Forelimb muscle (tissue), 1 donor: ENCODE data around the gene HLF. TPM values are rescaled to one million over a fixed set of nuclear protein-coding genes. Genes with fewer than 3 reads are reported as not detected.
A peak's percentile ranks its signal among the peaks of the same experiment; 100 is the strongest.

Experiments
- DNase-seq: peaks from one replicate; pipeline ENCODE4 v3.0.0-alpha.2; 2013; ENCODE audit warnings: low read depth
- polyA plus RNA-seq: library from polyadenylated mRNA; unstranded; fragments of 120-200 nt; gene quantifications from one replicate; pipeline ENCODE4 v1.2.1, GENCODE V29; 2013; ENCODE audit not compliant: insufficient read length

The HLF gene
- polyA plus RNA-seq: 4.9 TPM

GRCh38 chr17:55264645-55265298, at the start of gene HLF:
Gene HLF, plus strand, starts transcription at chr17:55264960. Its CDS starts 525 bp downstream, at chr17:55265485.
- peak; percentile 68 for DNase-seq

- no peak for DNase-seq
Measured at GRCh38 chr17:55215711-55216110, 49.0 kb upstream of the HLF start.

GRCh38 chr17:55216888-55217287, 47.9 kb upstream of the HLF start:
- DNase-seq: no peak

GRCh38 chr17:55219459-55219858, 45.3 kb upstream of the HLF start:
- no peak for DNase-seq

- no peak for DNase-seq
Measured at GRCh38 chr17:55219934-55220333, 44.8 kb upstream of the HLF start.

GRCh38 chr17:55223524-55223923, 41.2 kb upstream of the HLF start:
- no peak for DNase-seq

GRCh38 chr17:55224746-55225145, 40.0 kb upstream of the HLF start:
- no peak for DNase-seq

GRCh38 chr17:55225237-55225636, 39.5 kb upstream of the HLF start:
- no peak for DNase-seq

GRCh38 chr17:55228683-55229192, 36.0 kb upstream of the HLF start:
- no peak for DNase-seq

GRCh38 chr17:55229276-55229675, 35.5 kb upstream of the HLF start:
- no peak for DNase-seq

- DNase-seq: no peak
Measured at GRCh38 chr17:55230716-55231115, 34.0 kb upstream of the HLF start.

GRCh38 chr17:55233840-55234239, 30.9 kb upstream of the HLF start:
- no peak for DNase-seq

GRCh38 chr17:55236316-55236715, 28.4 kb upstream of the HLF start:
- no peak for DNase-seq

- no peak for DNase-seq
Measured at GRCh38 chr17:55237268-55237667, 27.5 kb upstream of the HLF start.

- no peak for DNase-seq
Measured at GRCh38 chr17:55237841-55238178, 26.9 kb upstream of the HLF start.

GRCh38 chr17:55238179-55238930, 26.4 kb upstream of the HLF start:
- DNase-seq: peak; percentile 89

- DNase-seq: no peak
Measured at GRCh38 chr17:55238931-55239297, 25.8 kb upstream of the HLF start.

- DNase-seq: no peak
Measured at GRCh38 chr17:55241097-55241496, 23.7 kb upstream of the HLF start.

- DNase-seq: no peak
Measured at GRCh38 chr17:55242476-55242875, 22.3 kb upstream of the HLF start.

GRCh38 chr17:55245986-55246385, 18.8 kb upstream of the HLF start:
- DNase-seq: no peak

GRCh38 chr17:55246583-55246982, 18.2 kb upstream of the HLF start:
- no peak for DNase-seq

- DNase-seq: no peak
Measured at GRCh38 chr17:55248077-55248476, 16.7 kb upstream of the HLF start.

GRCh38 chr17:55249861-55250260, 14.9 kb upstream of the HLF start:
- no peak for DNase-seq
